Stimulated activated naive CD8-positive, alpha-beta T cell treated with anti-CD3 and anti-CD28 coated beads, Interleukin-15, Interleukin-2, amounts not matched to agents 100 ng/mL and 50 ng/mL, for 24 hours (primary cell): ENCODE data around the gene ZMYM2.
"Not testable (repeated sequence)": the region's sequence is repeated elsewhere in the genome, so short reads cannot be mapped to it uniquely, and the experiment has no call there.

Experiments used
- H3K27ac Mint-ChIP-seq: one replicate; pipeline ENCODE4 v1.8.0; 2021; ENCODE audit warnings: mild to moderate bottlenecking, mixed read lengths
- H3K27me3 Mint-ChIP-seq: one replicate; pipeline ENCODE4 v1.8.0; 2021; ENCODE audit warnings: mixed read lengths
- H3K36me3 Mint-ChIP-seq: one replicate; pipeline ENCODE4 v1.8.0; 2021; ENCODE audit warnings: low read depth, mixed read lengths
- H3K4me1 Mint-ChIP-seq: one replicate; pipeline ENCODE4 v1.8.0; 2021; ENCODE audit warnings: low read depth, mixed read lengths
- H3K4me3 Mint-ChIP-seq: one replicate; pipeline ENCODE4 v1.8.0; 2021; ENCODE audit warnings: mild to moderate bottlenecking, mixed read lengths
- H3K9me3 Mint-ChIP-seq: one replicate; pipeline ENCODE4 v1.8.0; 2021; ENCODE audit warnings: mixed read lengths

Gene ZMYM2

DNA sequence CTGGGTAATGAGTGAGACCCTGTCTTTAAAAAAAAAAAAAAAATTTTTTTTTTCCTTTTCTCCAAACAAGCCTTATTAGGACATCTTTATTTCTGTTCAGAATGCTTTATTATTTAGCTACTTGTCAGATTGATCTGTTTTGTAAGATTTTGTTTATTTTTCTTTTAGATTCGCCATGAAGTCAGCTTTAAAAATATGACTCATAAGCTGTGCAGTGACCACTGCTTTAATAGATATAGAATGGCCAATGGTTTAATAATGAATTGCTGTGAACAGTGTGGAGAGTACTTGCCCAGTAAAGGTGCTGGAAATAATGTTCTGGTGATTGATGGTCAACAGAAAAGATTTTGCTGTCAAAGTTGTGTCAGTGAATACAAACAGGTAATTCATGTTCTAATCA is 47.7 kb downstream of the ZMYM2 start:
- Mint-ChIP-seq H3K9me3 (no peaks in the 10 kb centered on the region), H3K27ac (no peak overlapping the region), H3K27me3 (no peaks in the 10 kb centered on the region), H3K4me3 (no peak overlapping the region), H3K36me3 (peaks cover 61% of the 10 kb centered on the region), H3K4me1 (peaks cover 4% of the 10 kb centered on the region)

DNA sequence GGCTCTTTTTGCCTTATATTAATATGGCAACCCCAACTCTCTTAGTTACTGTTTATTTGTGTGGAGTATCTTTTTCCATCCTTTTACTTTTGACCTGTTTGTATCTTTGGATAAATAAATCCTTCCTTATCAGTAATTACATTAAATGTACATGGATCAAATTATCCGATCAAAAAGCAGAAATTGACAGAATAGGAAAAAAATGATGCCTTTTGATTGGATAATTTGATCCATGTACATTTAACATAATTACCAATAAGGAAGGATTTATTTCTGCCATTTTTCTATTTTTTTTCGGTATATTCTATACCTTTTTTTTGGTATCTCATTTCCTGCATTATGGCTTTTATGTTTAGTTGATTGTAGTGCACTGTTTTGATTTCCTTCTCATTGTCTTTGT is 57.2 kb downstream of the ZMYM2 start:
- H3K4me1 Mint-ChIP-seq: peaks cover 22% of the 10 kb centered on the region
- H3K36me3 Mint-ChIP-seq: peaks cover 82% of the 10 kb centered on the region
- H3K27ac Mint-ChIP-seq: no peak overlapping the region
- H3K27me3 Mint-ChIP-seq: no peaks in the 10 kb centered on the region
- H3K9me3 Mint-ChIP-seq: peaks cover 22% of the 10 kb centered on the region
- no peak overlapping the region for H3K4me3 Mint-ChIP-seq

DNA sequence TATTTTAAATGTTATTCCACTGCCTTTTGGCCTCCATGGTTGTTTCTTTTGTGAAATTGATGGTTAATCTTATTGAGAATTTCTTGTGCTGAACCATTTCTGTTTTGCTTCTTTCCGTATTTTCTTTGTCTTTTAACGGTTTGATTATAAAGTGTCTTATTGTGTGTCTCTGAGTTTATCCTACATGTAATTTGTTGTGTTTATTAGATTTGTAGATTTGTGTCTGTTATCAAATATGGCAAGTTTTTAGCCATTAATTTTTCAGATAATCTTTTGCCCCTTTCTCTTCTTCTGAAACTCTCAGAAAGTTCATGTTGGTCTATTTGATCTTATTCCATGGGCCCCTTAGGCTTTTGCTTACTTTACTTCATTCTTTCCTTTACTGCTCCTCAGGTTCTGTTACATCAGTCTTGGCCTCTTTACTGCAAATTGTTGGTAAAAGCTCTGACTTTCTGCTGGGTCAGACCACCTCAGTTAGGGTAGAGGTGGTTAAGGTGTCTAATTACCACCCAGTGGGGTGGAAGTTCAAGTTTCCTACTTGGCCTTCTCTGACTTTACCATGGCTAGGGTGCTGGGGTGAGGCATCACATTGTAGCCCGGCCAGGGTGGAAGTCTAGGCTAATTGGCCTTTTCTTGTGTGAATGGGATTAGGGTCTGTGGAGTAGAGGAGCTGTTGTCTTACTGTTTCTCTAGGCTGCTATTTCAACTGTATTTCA is 58.3 kb downstream of the ZMYM2 start:
- H3K4me3 Mint-ChIP-seq: no peak overlapping the region
- peaks cover 30% of the 10 kb centered on the region for H3K4me1 Mint-ChIP-seq
- no peak overlapping the region for H3K27ac Mint-ChIP-seq
- H3K36me3 Mint-ChIP-seq: peaks cover 82% of the 10 kb centered on the region
- H3K27me3 Mint-ChIP-seq: no peaks in the 10 kb centered on the region
- H3K9me3 Mint-ChIP-seq: peaks cover 22% of the 10 kb centered on the region

GRCh38 chr13:20017365-20017711 is 58.8 kb downstream of the ZMYM2 start:
- no peak overlapping the region for H3K27ac Mint-ChIP-seq
- peaks cover 22% of the 10 kb centered on the region for H3K9me3 Mint-ChIP-seq
- peaks cover 30% of the 10 kb centered on the region for H3K4me1 Mint-ChIP-seq
- no peak overlapping the region for H3K4me3 Mint-ChIP-seq
- H3K27me3 Mint-ChIP-seq: no peaks in the 10 kb centered on the region
- peaks cover 84% of the 10 kb centered on the region for H3K36me3 Mint-ChIP-seq

GRCh38 chr13:20019043-20019442 is 60.5 kb downstream of the ZMYM2 start:
- H3K9me3 Mint-ChIP-seq: peaks cover 22% of the 10 kb centered on the region
- H3K27me3 Mint-ChIP-seq: no peaks in the 10 kb centered on the region
- H3K36me3 Mint-ChIP-seq: peaks cover 72% of the 10 kb centered on the region
- no peak overlapping the region for H3K4me3 Mint-ChIP-seq
- H3K27ac Mint-ChIP-seq: no peak overlapping the region
- H3K4me1 Mint-ChIP-seq: peaks cover 27% of the 10 kb centered on the region

GRCh38 chr13:20024702-20025101 is 66.2 kb downstream of the ZMYM2 start:
- Mint-ChIP-seq H3K27me3 (no peaks in the 10 kb centered on the region), H3K4me1 (peaks cover 12% of the 10 kb centered on the region), H3K4me3 (no peak overlapping the region), H3K9me3 (no peaks in the 10 kb centered on the region), H3K27ac (no peak overlapping the region), H3K36me3 (peaks cover 55% of the 10 kb centered on the region)

DNA sequence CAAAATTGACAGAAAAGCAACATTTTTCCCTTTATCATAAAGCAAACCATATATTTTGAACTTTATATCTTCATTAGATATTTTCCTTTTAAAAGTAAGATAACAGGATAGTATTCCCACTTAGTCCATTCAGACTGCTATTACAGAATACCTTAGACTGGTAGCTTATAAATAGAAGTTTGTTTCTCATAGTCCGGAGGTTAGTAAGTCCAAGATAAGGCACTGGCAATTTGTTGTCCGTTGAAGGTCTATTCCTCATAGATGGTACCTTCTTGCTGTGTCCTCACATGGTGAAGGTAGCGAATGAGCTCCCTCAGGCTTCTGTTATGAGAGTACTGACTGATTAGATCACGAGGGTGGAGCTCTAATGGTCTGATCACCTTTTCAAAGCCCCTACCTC is 70.4 kb downstream of the ZMYM2 start:
- H3K27me3 Mint-ChIP-seq: no peaks in the 10 kb centered on the region
- H3K9me3 Mint-ChIP-seq: no peaks in the 10 kb centered on the region
- no peak overlapping the region for H3K4me3 Mint-ChIP-seq
- no peaks in the 10 kb centered on the region for H3K4me1 Mint-ChIP-seq
- no peak overlapping the region for H3K27ac Mint-ChIP-seq
- H3K36me3 Mint-ChIP-seq: peaks cover 54% of the 10 kb centered on the region

DNA sequence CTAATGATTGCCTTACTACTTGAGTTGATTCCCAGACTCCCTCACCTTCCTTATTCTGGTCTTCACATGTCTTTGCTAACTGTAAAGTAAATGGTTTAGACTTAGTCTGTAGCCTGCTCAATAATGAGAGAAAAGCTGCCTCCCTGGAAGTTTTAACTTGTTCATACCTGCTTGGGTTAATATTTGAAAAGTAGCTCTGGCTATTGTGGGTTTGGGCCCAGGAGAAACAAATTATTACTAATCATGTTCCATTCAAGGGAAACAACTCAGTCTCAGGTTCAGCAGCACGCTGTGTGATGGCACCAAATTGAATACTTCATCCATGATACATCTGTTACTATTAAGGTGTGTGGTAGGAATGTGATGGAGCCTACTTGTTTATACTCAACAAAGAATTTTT is 75.0 kb downstream of the ZMYM2 start:
- peaks cover 66% of the 10 kb centered on the region for H3K36me3 Mint-ChIP-seq
- H3K27ac Mint-ChIP-seq: no peak overlapping the region
- no peaks in the 10 kb centered on the region for H3K27me3 Mint-ChIP-seq
- H3K4me3 Mint-ChIP-seq: no peak overlapping the region
- no peaks in the 10 kb centered on the region for H3K9me3 Mint-ChIP-seq
- no peaks in the 10 kb centered on the region for H3K4me1 Mint-ChIP-seq

DNA sequence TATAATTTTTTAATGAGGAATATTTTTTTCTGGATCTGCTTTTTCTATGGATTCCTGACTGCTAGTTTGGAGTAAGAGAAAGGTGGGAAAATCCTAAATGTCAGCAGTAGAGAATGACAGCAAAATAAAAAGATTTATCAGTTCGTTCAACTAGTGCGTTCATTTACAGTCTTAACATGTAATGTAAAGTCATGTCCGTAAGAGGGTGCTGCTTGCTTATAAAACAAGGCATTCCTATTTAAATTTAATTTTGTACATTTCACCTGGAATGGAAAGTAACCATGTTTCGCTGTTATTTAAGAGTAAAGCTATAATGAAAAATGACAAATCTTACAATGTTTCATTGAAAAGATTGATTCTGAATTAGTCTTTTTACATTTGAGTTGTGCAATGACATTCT is 76.6 kb downstream of the ZMYM2 start:
- peaks cover 83% of the 10 kb centered on the region for H3K36me3 Mint-ChIP-seq
- H3K4me1 Mint-ChIP-seq: peaks cover 3% of the 10 kb centered on the region
- H3K4me3 Mint-ChIP-seq: no peak overlapping the region
- H3K27ac Mint-ChIP-seq: no peak overlapping the region
- no peaks in the 10 kb centered on the region for H3K27me3 Mint-ChIP-seq
- H3K9me3 Mint-ChIP-seq: no peaks in the 10 kb centered on the region

GRCh38 chr13:20037908-20038307 is 79.4 kb downstream of the ZMYM2 start:
- Mint-ChIP-seq H3K9me3 (no peaks in the 10 kb centered on the region), H3K27ac (no peak overlapping the region), H3K4me1 (peaks cover 23% of the 10 kb centered on the region), H3K36me3 (peaks cover 92% of the 10 kb centered on the region), H3K27me3 (no peaks in the 10 kb centered on the region), H3K4me3 (no peak overlapping the region)

GRCh38 chr13:20042603-20043002 is 84.1 kb downstream of the ZMYM2 start:
- H3K27ac Mint-ChIP-seq, H3K27me3 Mint-ChIP-seq, H3K4me3 Mint-ChIP-seq, H3K9me3 Mint-ChIP-seq: not testable (repeated sequence)
- peaks cover 65% of the 10 kb centered on the region for H3K36me3 Mint-ChIP-seq
- peaks cover 23% of the 10 kb centered on the region for H3K4me1 Mint-ChIP-seq

DNA sequence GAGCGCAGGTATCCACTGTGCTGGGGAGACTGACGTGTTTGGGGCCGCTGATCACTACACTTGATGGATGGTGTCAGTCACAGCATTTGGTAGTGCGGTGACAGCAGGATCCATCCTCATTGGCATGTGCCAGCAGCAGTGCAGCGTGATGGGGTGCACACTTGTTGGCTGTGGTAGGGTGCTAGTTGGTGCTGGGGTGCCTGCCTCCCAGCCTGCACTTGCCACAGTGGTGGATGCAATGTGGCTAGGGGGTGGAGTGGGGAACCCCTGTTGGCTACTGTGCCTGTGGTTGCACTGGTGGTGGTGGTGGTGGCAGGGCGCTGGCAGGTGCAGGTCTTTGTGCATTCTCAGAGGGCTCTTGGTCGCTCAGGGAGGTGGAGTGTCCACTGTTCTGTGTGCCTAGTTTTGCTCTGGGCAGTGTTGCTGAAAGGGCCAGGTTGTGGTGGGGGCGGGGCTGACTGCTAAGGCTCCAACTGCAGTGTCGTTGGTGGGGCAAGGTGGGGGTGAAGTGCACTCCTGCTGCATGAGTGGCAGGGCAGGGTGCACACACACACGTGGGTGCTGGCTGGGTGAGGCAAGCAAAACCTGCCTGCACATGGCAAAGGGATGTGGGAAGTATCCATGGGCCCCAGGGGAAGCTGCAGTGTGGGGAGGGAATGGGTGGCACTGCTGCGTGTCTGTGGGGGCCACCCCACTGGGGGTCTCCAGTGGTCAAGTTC is 84.8 kb downstream of the ZMYM2 start:
- peaks cover 24% of the 10 kb centered on the region for H3K4me1 Mint-ChIP-seq
- no peak overlapping the region for H3K27ac Mint-ChIP-seq
- no peak overlapping the region for H3K4me3 Mint-ChIP-seq
- peaks cover 59% of the 10 kb centered on the region for H3K36me3 Mint-ChIP-seq
- no peaks in the 10 kb centered on the region for H3K27me3 Mint-ChIP-seq
- H3K9me3 Mint-ChIP-seq: no peaks in the 10 kb centered on the region

DNA sequence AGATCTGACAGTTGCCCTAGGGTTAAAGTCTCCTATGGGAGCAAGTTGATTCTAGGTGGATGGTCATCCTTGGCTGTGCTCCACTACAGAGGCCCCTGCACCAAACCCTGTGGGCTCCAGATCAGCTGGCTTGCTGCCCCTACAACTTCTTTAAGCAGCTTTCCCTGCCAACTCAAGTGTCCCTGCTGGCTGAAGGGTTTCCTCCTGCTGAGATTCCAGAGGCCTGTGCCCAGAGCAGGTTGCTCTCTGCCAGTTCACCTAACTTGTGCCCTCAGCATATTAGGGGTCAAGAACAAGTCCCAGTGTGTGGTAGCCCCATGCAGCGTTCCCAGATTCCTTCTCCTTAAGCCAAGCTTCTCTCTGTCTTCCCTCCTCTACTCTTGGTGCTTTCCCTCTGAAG is 85.6 kb downstream of the ZMYM2 start:
- Mint-ChIP-seq H3K9me3 (no peaks in the 10 kb centered on the region), H3K27me3 (no peaks in the 10 kb centered on the region), H3K36me3 (peaks cover 57% of the 10 kb centered on the region), H3K4me1 (peaks cover 32% of the 10 kb centered on the region), H3K4me3 (no peak overlapping the region), H3K27ac (no peak overlapping the region)

DNA sequence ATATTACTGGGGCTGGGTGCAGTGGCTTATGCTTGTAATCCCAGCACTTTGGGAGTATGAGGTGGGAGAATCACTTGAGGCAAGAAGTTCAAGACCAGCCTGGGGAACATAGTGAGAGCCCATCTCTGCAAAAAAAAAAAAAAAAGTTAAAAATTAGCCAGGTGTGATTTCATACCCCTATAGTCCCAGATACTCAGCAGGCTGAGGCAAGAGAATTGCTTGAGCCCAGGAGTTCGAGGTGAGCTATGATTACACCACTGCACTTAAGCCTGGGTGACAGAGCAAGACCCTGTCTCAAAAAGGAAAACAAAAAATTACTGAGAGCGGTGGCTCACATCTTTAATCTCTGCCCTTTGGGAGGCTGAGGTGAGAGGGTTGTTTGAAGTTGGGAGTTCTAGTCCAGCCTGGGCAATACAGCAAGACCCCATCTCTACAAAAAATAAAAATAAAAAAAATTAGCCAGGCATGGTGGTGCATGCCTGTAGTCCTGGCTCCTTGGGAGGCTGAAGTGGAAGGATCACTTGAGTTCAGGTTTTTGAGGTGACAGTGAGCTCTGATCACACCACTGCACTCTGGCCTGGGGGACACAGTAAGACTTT is 87.5 kb downstream of the ZMYM2 start:
- Mint-ChIP-seq H3K27ac (no peak overlapping the region), H3K36me3 (peaks cover 38% of the 10 kb centered on the region), H3K9me3 (no peaks in the 10 kb centered on the region), H3K4me3 (no peak overlapping the region), H3K4me1 (peaks cover 31% of the 10 kb centered on the region), H3K27me3 (no peaks in the 10 kb centered on the region)

- no peaks in the 10 kb centered on the region for H3K9me3 Mint-ChIP-seq
- peak overlapping the region; percentile 35 for H3K4me3 Mint-ChIP-seq
- H3K27me3 Mint-ChIP-seq: no peaks in the 10 kb centered on the region
- H3K36me3 Mint-ChIP-seq: peaks cover 34% of the 10 kb centered on the region
- peak overlapping the region; percentile 6 for H3K27ac Mint-ChIP-seq
- H3K4me1 Mint-ChIP-seq: peaks cover 21% of the 10 kb centered on the region
Measured at GRCh38 chr13:20049558-20050473, 91.3 kb downstream of the ZMYM2 start.
